Astrocyte of the cerebellum (primary cell): Measurements from ENCODE around the gene DHX16.
A peak's percentile ranks its signal among the peaks of the same experiment; 100 is the strongest.
"Not testable (repeated sequence)": the region's sequence is repeated elsewhere in the genome, so short reads cannot be mapped to it uniquely, and the experiment has no call there.

Source experiments
- DNase-seq: peaks from one replicate; pipeline ENCODE4 v3.0.0-alpha.2; 2011; ENCODE audit warnings: low read depth
- H3K4me3 ChIP-seq: 2 replicates; pipeline ENCODE4 v1.5.1; 2011; ENCODE audit warnings: mild to moderate bottlenecking, low read depth, low read length, moderate library complexity
- CTCF ChIP-seq: IDR thresholded peaks from 2 replicates; pipeline ENCODE4 v1.5.1; 2012; ENCODE audit warnings: low read length, low read depth, moderate library complexity, mild to moderate bottlenecking; ENCODE audit errors: missing control alignments
- in situ Hi-C: cut with HindIII; loops from 2 replicates; pipeline ENCODE4 v1.10.0; 2017; ENCODE audit warnings: low sequenced_read_pairs

DHX16 gene

DNA sequence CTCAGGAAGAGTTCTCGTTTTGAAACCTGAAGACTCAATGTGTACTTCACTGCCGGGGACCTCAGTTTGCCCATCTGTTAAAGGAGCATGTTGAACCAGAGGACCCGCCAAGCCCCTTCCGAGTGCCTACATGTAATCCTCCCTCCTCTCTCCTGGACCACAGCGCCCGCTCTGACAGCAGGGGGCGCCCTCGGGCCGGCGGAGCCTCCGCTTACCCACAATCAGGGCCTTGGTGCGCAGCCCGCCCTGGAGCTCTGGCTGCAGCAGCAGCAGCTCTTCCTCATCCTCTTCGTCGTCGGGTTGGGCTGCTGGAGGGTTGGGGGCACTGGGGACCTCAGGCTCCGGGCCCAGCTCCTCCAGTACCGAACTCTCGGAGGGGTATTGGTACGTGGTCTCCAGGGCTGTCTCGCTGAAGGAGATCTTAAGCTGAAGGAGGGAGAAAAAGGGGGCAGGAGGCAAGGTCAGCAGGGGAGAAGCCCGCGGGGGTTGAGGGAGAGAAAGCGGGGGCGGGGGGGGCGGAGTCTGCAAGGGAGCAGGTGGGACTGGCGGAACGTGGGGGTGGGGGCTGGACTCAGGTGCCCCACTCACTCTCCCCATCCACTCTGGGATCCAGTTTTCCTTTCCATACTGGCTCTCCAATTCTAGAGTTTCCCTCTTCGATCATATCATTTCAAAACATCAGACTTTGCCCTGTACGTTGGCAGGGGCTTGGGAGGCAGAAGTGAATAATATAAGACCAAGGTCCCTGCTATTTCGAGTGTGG is 6.3 kb upstream of the DHX16 start:
- TF ChIP-seq CTCF, result peak; percentile 96
- peak; percentile 48 for DNase-seq
- peak overlapping the region; percentile 16 for H3K4me3 ChIP-seq
- in situ Hi-C loops, result no loop called here

GRCh38 chr6:30676660-30677285 is 4.0 kb upstream of the DHX16 start:
- no peak for DNase-seq
- no peak for TF ChIP-seq CTCF
- no peak overlapping the region for H3K4me3 ChIP-seq
- in situ Hi-C loops, result no loop called here

- no peak for DNase-seq
- in situ Hi-C loops, result no loop called here
- H3K4me3 ChIP-seq, result no peak overlapping the region
- TF ChIP-seq CTCF, result peak; percentile 39
These were observed 1.9 kb downstream of the DHX16 start for GRCh38 chr6:30670760-30671527.

GRCh38 chr6:30666300-30666699 is 6.5 kb downstream of the DHX16 start:
- DNase-seq, in situ Hi-C loops, H3K4me3 ChIP-seq: not testable (repeated sequence)

- no peak for DNase-seq
- in situ Hi-C loops, result no loop called here
- H3K4me3 ChIP-seq, result no peak overlapping the region
- no peak for TF ChIP-seq CTCF
These were observed 7.6 kb downstream of the DHX16 start for GRCh38 chr6:30664994-30665767.

- H3K4me3 ChIP-seq, DNase-seq, in situ Hi-C loops: not testable (repeated sequence)
These were observed 14.9 kb downstream of the DHX16 start for GRCh38 chr6:30657922-30658321.

DNA sequence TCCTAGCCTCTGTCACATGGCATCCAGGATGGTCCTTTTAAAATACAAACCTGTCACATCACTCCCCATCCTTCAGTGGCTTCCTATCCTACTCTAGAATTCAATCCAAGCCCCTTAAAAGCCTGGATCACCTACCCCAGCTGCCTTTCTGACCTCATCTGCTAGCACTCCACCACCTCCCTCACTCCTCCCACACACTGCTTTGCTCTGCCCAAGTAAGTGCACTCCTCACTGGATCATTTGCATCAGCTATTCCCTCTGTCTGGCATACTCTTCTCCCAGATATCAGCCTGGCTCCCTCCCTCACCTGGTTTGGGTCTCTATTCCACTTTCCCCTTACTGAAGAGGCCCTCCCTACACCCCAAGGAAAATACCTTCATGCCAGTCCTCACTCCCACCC is 15.4 kb downstream of the DHX16 start:
- in situ Hi-C loops, result no loop called here
- H3K4me3 ChIP-seq, result no peak overlapping the region
- no peak for DNase-seq
- TF ChIP-seq CTCF, result no peak
